ENCODE measurements around the gene MAP1LC3B2. TPM values are rescaled to one million over a fixed set of nuclear protein-coding genes. Genes with fewer than 3 reads are reported as not detected.

Gene MAP1LC3B2
- total and polyA plus RNA-seq, 4 donors, result 1.8 to 18.5 (median 11.0) TPM

- Histone ChIP-seq H3K36me3 (ENCODE audit: control insufficient read depth, insufficient read depth, low read length) (no peaks in the 10 kb centered on the region), H3K4me1 (ENCODE audit: control insufficient read depth, insufficient read depth, low read length) (peaks cover 13% of the 10 kb centered on the region), H3K27ac (ENCODE audit: low read depth, low read length) (no peak overlapping the region), H3K27me3 (ENCODE audit: control insufficient read depth, insufficient read depth, low read length) (no peaks in the 10 kb centered on the region), H3K4me3 (ENCODE audit: low read depth, low read length) (no peak overlapping the region), H3K9me3 (ENCODE audit: control insufficient read depth, insufficient read depth, low read length) (no peaks in the 10 kb centered on the region)
- DNase-seq (ENCODE audit: low read depth in 4 of 6, low spot score in 6 of 6), result peak in 2 of 6 donors; percentile 44 to 60
- WGBS (ENCODE audit: insufficient coverage), result 62% methylated on average over 6 of the region's 8 CpGs
These were observed 50.3 kb downstream of the MAP1LC3B2 start for GRCh38 chr12:116609319-116610114.

GRCh38 chr12:116610971-116611541 is 51.9 kb downstream of the MAP1LC3B2 start:
- Histone ChIP-seq H3K27ac (ENCODE audit: low read depth, low read length) (no peak overlapping the region), H3K4me3 (ENCODE audit: low read depth, low read length) (no peak overlapping the region), H3K36me3 (ENCODE audit: control insufficient read depth, insufficient read depth, low read length) (no peaks in the 10 kb centered on the region), H3K4me1 (ENCODE audit: control insufficient read depth, insufficient read depth, low read length) (peaks cover 5% of the 10 kb centered on the region), H3K27me3 (ENCODE audit: control insufficient read depth, insufficient read depth, low read length) (no peaks in the 10 kb centered on the region), H3K9me3 (ENCODE audit: control insufficient read depth, insufficient read depth, low read length) (no peaks in the 10 kb centered on the region)
- DNase-seq (ENCODE audit: low read depth in 4 of 6, low spot score in 6 of 6), result no peak
- WGBS (ENCODE audit: insufficient coverage), result 93% methylated on average over 5 of the region's 11 CpGs

- WGBS (ENCODE audit: insufficient coverage), result 96% methylated on average over 4 of the region's 6 CpGs
- Histone ChIP-seq H3K4me3 (ENCODE audit: low read depth, low read length) (no peak overlapping the region), H3K36me3 (ENCODE audit: control insufficient read depth, insufficient read depth, low read length) (no peaks in the 10 kb centered on the region), H3K27ac (ENCODE audit: low read depth, low read length) (no peak overlapping the region), H3K27me3 (ENCODE audit: control insufficient read depth, insufficient read depth, low read length) (no peaks in the 10 kb centered on the region), H3K9me3 (ENCODE audit: control insufficient read depth, insufficient read depth, low read length) (no peaks in the 10 kb centered on the region), H3K4me1 (ENCODE audit: control insufficient read depth, insufficient read depth, low read length) (peaks cover 5% of the 10 kb centered on the region)
- DNase-seq (ENCODE audit: low read depth in 4 of 6, low spot score in 6 of 6), result no peak
These were observed 53.3 kb downstream of the MAP1LC3B2 start for GRCh38 chr12:116612436-116612835.

- H3K4me3 ChIP-seq (ENCODE audit: low read depth, low read length), result no peak overlapping the region
- 68% methylated on average over 8 of the region's 8 CpGs for WGBS (ENCODE audit: insufficient coverage)
- H3K36me3 ChIP-seq (ENCODE audit: control insufficient read depth, insufficient read depth, low read length), result no peaks in the 10 kb centered on the region
- no peak overlapping the region for H3K27ac ChIP-seq (ENCODE audit: low read depth, low read length)
- H3K27me3 ChIP-seq (ENCODE audit: control insufficient read depth, insufficient read depth, low read length), result no peaks in the 10 kb centered on the region
- H3K9me3 ChIP-seq (ENCODE audit: control insufficient read depth, insufficient read depth, low read length), result no peaks in the 10 kb centered on the region
- H3K4me1 ChIP-seq (ENCODE audit: control insufficient read depth, insufficient read depth, low read length), result peaks cover 5% of the 10 kb centered on the region
- DNase-seq (ENCODE audit: low read depth in 4 of 6, low spot score in 6 of 6), result no peak
These were observed 54.1 kb downstream of the MAP1LC3B2 start for GRCh38 chr12:116613256-116613655.

- H3K4me3 ChIP-seq (ENCODE audit: low read depth, low read length), result no peak overlapping the region
- H3K27me3 ChIP-seq (ENCODE audit: control insufficient read depth, insufficient read depth, low read length), result no peaks in the 10 kb centered on the region
- WGBS (ENCODE audit: insufficient coverage), result 80% methylated on average over 10 of the region's 11 CpGs
- no peaks in the 10 kb centered on the region for H3K9me3 ChIP-seq (ENCODE audit: control insufficient read depth, insufficient read depth, low read length)
- peaks cover 5% of the 10 kb centered on the region for H3K4me1 ChIP-seq (ENCODE audit: control insufficient read depth, insufficient read depth, low read length)
- H3K36me3 ChIP-seq (ENCODE audit: control insufficient read depth, insufficient read depth, low read length), result no peaks in the 10 kb centered on the region
- no peak overlapping the region for H3K27ac ChIP-seq (ENCODE audit: low read depth, low read length)
- DNase-seq (ENCODE audit: low read depth in 4 of 6, low spot score in 6 of 6), result no peak
These were observed 55.2 kb downstream of the MAP1LC3B2 start for GRCh38 chr12:116614194-116614915.

GRCh38 chr12:116615141-116615861 is 56.1 kb downstream of the MAP1LC3B2 start:
- Histone ChIP-seq H3K27me3 (ENCODE audit: control insufficient read depth, insufficient read depth, low read length) (no peaks in the 10 kb centered on the region), H3K36me3 (ENCODE audit: control insufficient read depth, insufficient read depth, low read length) (no peaks in the 10 kb centered on the region), H3K4me1 (ENCODE audit: control insufficient read depth, insufficient read depth, low read length) (no peaks in the 10 kb centered on the region), H3K9me3 (ENCODE audit: control insufficient read depth, insufficient read depth, low read length) (no peaks in the 10 kb centered on the region), H3K4me3 (ENCODE audit: low read depth, low read length) (no peak overlapping the region), H3K27ac (ENCODE audit: low read depth, low read length) (no peak overlapping the region)
- 34% methylated on average over 6 of the region's 13 CpGs for WGBS (ENCODE audit: insufficient coverage)
- DNase-seq (ENCODE audit: low read depth in 4 of 6, low spot score in 6 of 6), result peak in 2 of 6 donors; percentile 31 to 36

GRCh38 chr12:116616536-116617248 is 57.5 kb downstream of the MAP1LC3B2 start:
- no peak overlapping the region for H3K27ac ChIP-seq (ENCODE audit: low read depth, low read length)
- DNase-seq (ENCODE audit: low read depth in 4 of 6, low spot score in 6 of 6), result no peak
- H3K36me3 ChIP-seq (ENCODE audit: control insufficient read depth, insufficient read depth, low read length), result no peaks in the 10 kb centered on the region
- H3K4me3 ChIP-seq (ENCODE audit: low read depth, low read length), result no peak overlapping the region
- no peaks in the 10 kb centered on the region for H3K27me3 ChIP-seq (ENCODE audit: control insufficient read depth, insufficient read depth, low read length)
- WGBS (ENCODE audit: insufficient coverage), result 72% methylated on average over 5 of the region's 12 CpGs
- no peaks in the 10 kb centered on the region for H3K9me3 ChIP-seq (ENCODE audit: control insufficient read depth, insufficient read depth, low read length)
- H3K4me1 ChIP-seq (ENCODE audit: control insufficient read depth, insufficient read depth, low read length), result no peaks in the 10 kb centered on the region

- no peaks in the 10 kb centered on the region for H3K9me3 ChIP-seq (ENCODE audit: control insufficient read depth, insufficient read depth, low read length)
- no peaks in the 10 kb centered on the region for H3K4me1 ChIP-seq (ENCODE audit: control insufficient read depth, insufficient read depth, low read length)
- no CpG with 5 or more reads among the region's 3 CpGs for WGBS (ENCODE audit: insufficient coverage)
- no peaks in the 10 kb centered on the region for H3K36me3 ChIP-seq (ENCODE audit: control insufficient read depth, insufficient read depth, low read length)
- no peak for DNase-seq (ENCODE audit: low read depth in 4 of 6, low spot score in 6 of 6)
- H3K27me3 ChIP-seq (ENCODE audit: control insufficient read depth, insufficient read depth, low read length), result no peaks in the 10 kb centered on the region
- H3K4me3 ChIP-seq (ENCODE audit: low read depth, low read length), result no peak overlapping the region
- H3K27ac ChIP-seq (ENCODE audit: low read depth, low read length), result no peak overlapping the region
These were observed 60.1 kb downstream of the MAP1LC3B2 start for GRCh38 chr12:116619246-116619645.

- Histone ChIP-seq H3K27me3 (ENCODE audit: control insufficient read depth, insufficient read depth, low read length) (no peaks in the 10 kb centered on the region), H3K4me1 (ENCODE audit: control insufficient read depth, insufficient read depth, low read length) (no peaks in the 10 kb centered on the region), H3K36me3 (ENCODE audit: control insufficient read depth, insufficient read depth, low read length) (no peaks in the 10 kb centered on the region), H3K27ac (ENCODE audit: low read depth, low read length) (no peak overlapping the region), H3K4me3 (ENCODE audit: low read depth, low read length) (no peak overlapping the region), H3K9me3 (ENCODE audit: control insufficient read depth, insufficient read depth, low read length) (no peaks in the 10 kb centered on the region)
- WGBS (ENCODE audit: insufficient coverage), result 89% methylated on average over 1 of the region's 3 CpGs
- no peak for DNase-seq (ENCODE audit: low read depth in 4 of 6, low spot score in 6 of 6)
These were observed 60.9 kb downstream of the MAP1LC3B2 start for GRCh38 chr12:116620124-116620491.

Data from spinal cord (tissue), 10 donors.